ENCODE measurements around the gene PTPRT.

The PTPRT gene

DNA sequence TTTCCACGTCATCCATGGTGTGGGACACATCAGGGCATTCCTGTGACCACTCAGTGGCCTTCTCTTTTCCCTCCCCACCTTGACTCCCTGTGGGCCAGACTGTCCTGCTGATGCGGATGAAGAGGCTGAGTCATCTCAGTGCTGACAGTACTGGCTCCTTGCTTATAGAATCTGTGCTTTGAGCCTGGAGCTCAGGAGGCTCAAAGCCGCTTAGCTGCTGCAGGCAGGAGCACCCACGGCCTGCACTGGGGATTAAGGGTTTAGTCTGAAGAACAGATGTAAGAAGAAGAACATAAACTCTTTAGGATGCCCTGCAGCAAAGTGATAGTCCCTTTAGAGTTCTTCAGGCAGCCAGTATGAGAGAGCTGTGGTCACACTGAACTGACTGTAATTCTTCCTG lies 929.5 kb downstream of the PTPRT start:
- DNase-seq (ENCODE audit: low read depth): no peak
- H3K4me3 ChIP-seq (ENCODE audit: control insufficient read depth, low read depth, low read length): no peak overlapping the region
- TF ChIP-seq, protein P1, sequence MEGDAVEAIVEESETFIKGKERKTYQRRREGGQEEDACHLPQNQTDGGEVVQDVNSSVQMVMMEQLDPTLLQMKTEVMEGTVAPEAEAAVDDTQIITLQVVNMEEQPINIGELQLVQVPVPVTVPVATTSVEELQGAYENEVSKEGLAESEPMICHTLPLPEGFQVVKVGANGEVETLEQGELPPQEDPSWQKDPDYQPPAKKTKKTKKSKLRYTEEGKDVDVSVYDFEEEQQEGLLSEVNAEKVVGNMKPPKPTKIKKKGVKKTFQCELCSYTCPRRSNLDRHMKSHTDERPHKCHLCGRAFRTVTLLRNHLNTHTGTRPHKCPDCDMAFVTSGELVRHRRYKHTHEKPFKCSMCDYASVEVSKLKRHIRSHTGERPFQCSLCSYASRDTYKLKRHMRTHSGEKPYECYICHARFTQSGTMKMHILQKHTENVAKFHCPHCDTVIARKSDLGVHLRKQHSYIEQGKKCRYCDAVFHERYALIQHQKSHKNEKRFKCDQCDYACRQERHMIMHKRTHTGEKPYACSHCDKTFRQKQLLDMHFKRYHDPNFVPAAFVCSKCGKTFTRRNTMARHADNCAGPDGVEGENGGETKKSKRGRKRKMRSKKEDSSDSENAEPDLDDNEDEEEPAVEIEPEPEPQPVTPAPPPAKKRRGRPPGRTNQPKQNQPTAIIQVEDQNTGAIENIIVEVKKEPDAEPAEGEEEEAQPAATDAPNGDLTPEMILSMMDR (conservative IDR thresholded peaks at IDR 0.05; ENCODE audit: control insufficient read depth, insufficient read depth, low read depth, low read length): no peak

- no peak for DNase-seq (ENCODE audit: low read depth)
- H3K4me3 ChIP-seq (ENCODE audit: control insufficient read depth, low read depth, low read length): no peak overlapping the region
- TF ChIP-seq, protein P1 (conservative IDR thresholded peaks at IDR 0.05; ENCODE audit: control insufficient read depth, insufficient read depth, low read depth, low read length): no peak
These were observed 930.3 kb downstream of the PTPRT start for GRCh38 chr20:42259389-42259788.

DNA sequence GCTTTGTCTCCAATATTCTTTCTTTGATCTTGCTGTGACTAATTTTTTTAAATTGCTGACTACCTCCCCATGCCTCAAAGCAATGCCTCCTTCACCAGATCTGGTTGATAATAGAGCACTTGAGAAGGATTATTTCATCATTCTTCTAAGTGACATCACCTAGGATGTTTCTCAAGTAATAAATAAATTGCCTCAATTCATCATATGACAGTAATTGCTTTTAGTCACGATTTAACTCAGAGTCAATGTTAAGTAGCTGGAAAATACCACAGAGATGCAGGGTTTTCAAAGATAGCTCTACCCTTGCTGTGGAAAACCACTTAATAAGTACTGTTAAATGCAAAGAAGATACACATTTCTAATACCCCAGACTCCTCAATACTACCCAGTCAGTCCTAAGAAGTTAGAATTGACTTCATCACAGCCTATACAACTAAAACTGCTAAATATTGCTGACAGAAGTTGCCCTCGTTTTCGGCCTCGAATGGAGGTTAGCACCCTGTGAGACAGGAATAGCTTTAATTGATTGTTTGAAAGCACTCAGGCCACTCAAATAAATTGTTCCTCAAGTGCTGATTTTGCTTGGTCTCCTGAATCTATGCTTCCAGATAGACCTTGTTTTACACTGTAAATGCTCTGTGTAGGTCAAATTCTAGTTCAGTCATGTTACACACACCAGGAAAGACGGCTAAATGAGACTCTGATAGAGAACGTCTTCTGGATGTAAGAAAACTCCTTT lies 931.0 kb downstream of the PTPRT start:
- no peak overlapping the region for H3K4me3 ChIP-seq (ENCODE audit: control insufficient read depth, low read depth, low read length)
- DNase-seq (ENCODE audit: low read depth): no peak
- TF ChIP-seq, protein P1 (conservative IDR thresholded peaks at IDR 0.05; ENCODE audit: control insufficient read depth, insufficient read depth, low read depth, low read length): no peak

- no peak for DNase-seq (ENCODE audit: low read depth)
- TF ChIP-seq, protein P1 (conservative IDR thresholded peaks at IDR 0.05; ENCODE audit: control insufficient read depth, insufficient read depth, low read depth, low read length): no peak
- H3K4me3 ChIP-seq (ENCODE audit: control insufficient read depth, low read depth, low read length): no peak overlapping the region
These were observed 933.9 kb downstream of the PTPRT start for GRCh38 chr20:42255821-42256220.

DNA sequence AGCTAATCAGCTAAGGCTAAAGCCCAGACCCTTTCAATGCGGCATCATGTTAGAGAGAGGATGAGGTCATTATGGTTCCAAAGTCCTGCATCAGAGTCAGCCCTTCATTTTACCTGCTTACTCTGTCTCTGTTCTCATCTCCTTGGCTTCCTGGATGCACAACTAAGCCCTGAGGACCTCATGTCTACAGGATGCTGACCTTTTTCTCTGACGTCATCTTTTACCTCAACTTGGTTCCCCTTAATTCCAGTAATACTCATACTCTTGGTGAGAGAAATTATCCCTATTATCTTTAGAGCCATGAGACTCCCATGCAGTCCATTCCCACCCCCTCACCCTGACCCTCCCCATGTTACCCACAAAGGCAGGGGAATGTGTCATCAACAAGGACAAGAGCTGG lies 935.0 kb downstream of the PTPRT start:
- no peak for DNase-seq (ENCODE audit: low read depth)
- TF ChIP-seq, protein P1 (conservative IDR thresholded peaks at IDR 0.05; ENCODE audit: control insufficient read depth, insufficient read depth, low read depth, low read length): no peak

GRCh38 chr20:42252116-42252515 lies 937.6 kb downstream of the PTPRT start:
- DNase-seq (ENCODE audit: low read depth): no peak
- TF ChIP-seq, protein P1 (conservative IDR thresholded peaks at IDR 0.05; ENCODE audit: control insufficient read depth, insufficient read depth, low read depth, low read length): no peak
- H3K4me3 ChIP-seq (ENCODE audit: control insufficient read depth, low read depth, low read length): no peak overlapping the region

More for the DNA sequence above, 935.0 kb downstream of the PTPRT start:
- H3K4me3 ChIP-seq (ENCODE audit: control insufficient read depth, low read depth, low read length): no peak overlapping the region
